Stimulated activated CD4-positive, alpha-beta T cell treated with anti-CD3 and anti-CD28 coated beads, Interleukin-1b, Interleukin-23, amount 100 ng/mL, for 1 hour (primary cell): ENCODE results near the gene MINDY4.
"Not testable (repeated sequence)": the region's sequence is repeated elsewhere in the genome, so short reads cannot be mapped to it uniquely, and the experiment has no call there.

Experiments
- DNase-seq, 2 donors: peaks; one replicate each; pipeline ENCODE4 v3.0.0-alpha.2; 2020; ENCODE audit warnings: low read depth in 2 of 2

The MINDY4 gene

GRCh38 chr7:30804078-30804661, 33.0 kb downstream of the MINDY4 start:
- no peak for DNase-seq

- no peak for DNase-seq
Observed at GRCh38 chr7:30805081-30805691, 34.0 kb downstream of the MINDY4 start.

- no peak for DNase-seq
Observed at GRCh38 chr7:30805931-30806330, 34.7 kb downstream of the MINDY4 start.

GRCh38 chr7:30807477-30807876, 36.3 kb downstream of the MINDY4 start:
- DNase-seq = not testable (repeated sequence)

GRCh38 chr7:30807941-30808340, 36.7 kb downstream of the MINDY4 start:
- not testable (repeated sequence) for DNase-seq

GRCh38 chr7:30810986-30811385, 39.8 kb downstream of the MINDY4 start:
- no peak for DNase-seq

GRCh38 chr7:30812676-30813075, 41.5 kb downstream of the MINDY4 start:
- DNase-seq = no peak

GRCh38 chr7:30813466-30813865, 42.2 kb downstream of the MINDY4 start:
- no peak for DNase-seq

GRCh38 chr7:30814700-30815387, 43.6 kb downstream of the MINDY4 start:
- DNase-seq = no peak

- no peak for DNase-seq
Observed at GRCh38 chr7:30815388-30815854, 44.2 kb downstream of the MINDY4 start.

- no peak for DNase-seq
Observed at GRCh38 chr7:30815951-30816644, 44.9 kb downstream of the MINDY4 start.

- no peak for DNase-seq
Observed at GRCh38 chr7:30816645-30817370, 45.6 kb downstream of the MINDY4 start.

- DNase-seq = no peak
Observed at GRCh38 chr7:30817371-30817767, 46.2 kb downstream of the MINDY4 start.

GRCh38 chr7:30824821-30825720, 53.9 kb downstream of the MINDY4 start:
- DNase-seq = no peak

GRCh38 chr7:30826181-30826580, 55.0 kb downstream of the MINDY4 start:
- DNase-seq = no peak

- DNase-seq = no peak
Observed at GRCh38 chr7:30828591-30828990, 57.4 kb downstream of the MINDY4 start.

GRCh38 chr7:30829471-30829870, 58.3 kb downstream of the MINDY4 start:
- no peak for DNase-seq

- no peak for DNase-seq
Observed at GRCh38 chr7:30831227-30831626, 60.0 kb downstream of the MINDY4 start.

GRCh38 chr7:30831936-30832335, 60.7 kb downstream of the MINDY4 start:
- no peak for DNase-seq

- DNase-seq = not testable (repeated sequence)
Observed at GRCh38 chr7:30834017-30834674, 62.9 kb downstream of the MINDY4 start.
